Muscle layer of colon (tissue), 2 donors: ENCODE data around the gene TUFM.

Experiments
- H3K27ac ChIP-seq: one replicate; pipeline ENCODE4 v1.7.0; 2013; ENCODE audit warnings: low read depth, mild to moderate bottlenecking, low read length, moderate library complexity
- H3K27me3 ChIP-seq, 2 donors: one replicate each; pipeline ENCODE4 v1.7.0; 2013; ENCODE audit warnings: low read length in 2 of 2, mild to moderate bottlenecking in 2 of 2; ENCODE audit not compliant: insufficient read depth in 2 of 2, control insufficient read depth in 1 of 2
- H3K36me3 ChIP-seq: one replicate; pipeline ENCODE4 v1.7.0; 2013; ENCODE audit warnings: mild to moderate bottlenecking, low read length; ENCODE audit not compliant: insufficient read depth
- H3K4me1 ChIP-seq: one replicate; pipeline ENCODE4 v1.7.0; 2013; ENCODE audit warnings: mild to moderate bottlenecking, low read length; ENCODE audit not compliant: insufficient read depth
- H3K4me3 ChIP-seq, 2 donors: one replicate each; pipeline ENCODE4 v1.7.0; 2013; ENCODE audit warnings: low read length in 2 of 2, low read depth in 1 of 2, mild to moderate bottlenecking in 1 of 2, moderate library complexity in 1 of 2
- H3K9ac ChIP-seq: one replicate; pipeline ENCODE4 v1.7.0; 2013; ENCODE audit warnings: low read length
- H3K9me3 ChIP-seq: one replicate; pipeline ENCODE4 v1.7.0; 2013; ENCODE audit warnings: mild to moderate bottlenecking, low read length
- donor health status: abdominal sarcoma.
- donor health status: Adenocarcinoma of cecum.

Gene TUFM

GRCh38 chr16:28846933-28847273 is 755 bp upstream of the TUFM start:
- H3K36me3 ChIP-seq: peaks cover 28% of the 10 kb centered on the region
- peak overlapping the region; percentile 93 for H3K9ac ChIP-seq
- no peaks in the 10 kb centered on the region for H3K27me3 ChIP-seq
- H3K4me3 ChIP-seq: peak overlapping the region; percentile 75 to 89
- H3K9me3 ChIP-seq: no peaks in the 10 kb centered on the region
- H3K27ac ChIP-seq: peak overlapping the region; percentile 94
- peaks cover 19% of the 10 kb centered on the region for H3K4me1 ChIP-seq

DNA sequence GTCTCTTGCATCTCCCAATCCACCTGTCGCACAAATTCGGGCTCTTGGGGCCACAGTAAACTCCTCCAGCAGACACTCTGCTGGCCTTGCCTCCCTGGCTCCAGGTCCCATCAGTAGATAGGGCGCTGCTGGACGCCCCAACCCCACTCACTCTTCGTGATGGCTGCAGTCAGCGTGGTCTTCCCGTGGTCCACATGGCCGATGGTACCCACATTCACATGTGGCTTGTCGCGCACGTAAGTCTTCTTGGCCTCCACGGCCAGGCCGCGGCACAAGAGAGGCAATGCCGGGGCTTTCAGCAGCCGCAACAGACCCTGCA is 428 bp downstream of the TUFM start:
- Histone ChIP-seq H3K9me3 (no peaks in the 10 kb centered on the region), H3K4me3 (peak overlapping the region; percentile 75 to 89), H3K4me1 (peaks cover 19% of the 10 kb centered on the region), H3K27ac (peak overlapping the region; percentile 77), H3K27me3 (no peaks in the 10 kb centered on the region), H3K9ac (peak overlapping the region; percentile 82), H3K36me3 (peaks cover 29% of the 10 kb centered on the region)

GRCh38 chr16:28845293-28845692 is 855 bp downstream of the TUFM start:
- peak overlapping the region; percentile 82 for H3K9ac ChIP-seq
- H3K9me3 ChIP-seq: no peaks in the 10 kb centered on the region
- peak overlapping the region; percentile 75 to 89 for H3K4me3 ChIP-seq
- H3K27ac ChIP-seq: peak overlapping the region; percentile 77
- H3K27me3 ChIP-seq: no peaks in the 10 kb centered on the region
- peaks cover 19% of the 10 kb centered on the region for H3K4me1 ChIP-seq
- peaks cover 29% of the 10 kb centered on the region for H3K36me3 ChIP-seq

GRCh38 chr16:28844226-28844885 is 1.8 kb downstream of the TUFM start:
- Histone ChIP-seq H3K27ac (no peak overlapping the region), H3K9ac (no peak overlapping the region), H3K9me3 (no peaks in the 10 kb centered on the region), H3K36me3 (peaks cover 29% of the 10 kb centered on the region), H3K27me3 (no peaks in the 10 kb centered on the region), H3K4me3 (no peak overlapping the region), H3K4me1 (peaks cover 19% of the 10 kb centered on the region)

GRCh38 chr16:28843766-28844165 is 2.4 kb downstream of the TUFM start:
- H3K27ac ChIP-seq: no peak overlapping the region
- H3K9me3 ChIP-seq: no peaks in the 10 kb centered on the region
- H3K9ac ChIP-seq: no peak overlapping the region
- H3K36me3 ChIP-seq: peaks cover 29% of the 10 kb centered on the region
- no peaks in the 10 kb centered on the region for H3K27me3 ChIP-seq
- H3K4me3 ChIP-seq: no peak overlapping the region
- peaks cover 19% of the 10 kb centered on the region for H3K4me1 ChIP-seq

DNA sequence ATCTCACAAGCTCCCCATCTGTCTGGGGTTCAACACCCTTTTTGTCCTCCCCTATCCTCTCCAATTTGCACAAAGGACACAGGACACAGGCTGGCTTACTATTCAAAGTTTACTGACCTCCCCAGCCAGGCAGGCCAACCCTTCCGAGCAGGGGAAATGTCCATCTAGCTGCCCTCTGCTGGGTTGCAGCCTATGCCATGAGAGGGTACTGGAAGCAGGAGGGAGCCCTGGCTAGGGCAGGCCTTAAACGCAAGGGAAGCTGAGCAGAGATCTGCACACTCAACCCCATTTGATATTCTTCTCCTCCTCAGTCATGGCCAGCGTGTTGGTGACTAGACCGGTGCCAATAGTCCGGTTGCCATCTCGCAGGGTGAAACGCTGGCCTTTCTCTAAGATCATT is 3.5 kb downstream of the TUFM start:
- Histone ChIP-seq H3K36me3 (peaks cover 33% of the 10 kb centered on the region), H3K27me3 (no peaks in the 10 kb centered on the region), H3K9me3 (no peaks in the 10 kb centered on the region), H3K4me1 (peaks cover 19% of the 10 kb centered on the region), H3K4me3 (no peak overlapping the region), H3K27ac (no peak overlapping the region), H3K9ac (no peak overlapping the region)

DNA sequence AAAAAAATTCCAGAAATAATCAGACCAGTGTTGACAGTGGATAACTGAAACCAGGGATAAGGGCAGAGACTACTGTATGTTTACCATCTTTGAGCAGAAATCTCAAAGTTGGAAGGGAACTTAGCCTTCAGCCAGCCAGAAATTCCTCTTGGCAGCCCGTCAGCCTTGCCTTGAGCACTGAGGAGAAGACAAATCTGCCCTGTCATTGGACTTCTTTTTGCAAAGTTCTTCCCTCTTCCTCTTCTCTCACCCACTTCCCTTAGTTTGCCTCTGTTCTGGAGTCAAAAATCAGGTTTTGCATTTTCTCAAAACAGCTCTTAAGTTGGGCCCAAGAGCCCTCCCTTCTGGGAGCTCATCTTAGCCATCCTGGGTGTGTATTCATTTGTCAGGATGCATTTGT is 6.2 kb downstream of the TUFM start:
- H3K36me3 ChIP-seq: peaks cover 58% of the 10 kb centered on the region
- H3K9me3 ChIP-seq: no peaks in the 10 kb centered on the region
- no peak overlapping the region for H3K4me3 ChIP-seq
- H3K27ac ChIP-seq: no peak overlapping the region
- H3K27me3 ChIP-seq: no peaks in the 10 kb centered on the region
- peaks cover 3% of the 10 kb centered on the region for H3K4me1 ChIP-seq
- no peak overlapping the region for H3K9ac ChIP-seq

DNA sequence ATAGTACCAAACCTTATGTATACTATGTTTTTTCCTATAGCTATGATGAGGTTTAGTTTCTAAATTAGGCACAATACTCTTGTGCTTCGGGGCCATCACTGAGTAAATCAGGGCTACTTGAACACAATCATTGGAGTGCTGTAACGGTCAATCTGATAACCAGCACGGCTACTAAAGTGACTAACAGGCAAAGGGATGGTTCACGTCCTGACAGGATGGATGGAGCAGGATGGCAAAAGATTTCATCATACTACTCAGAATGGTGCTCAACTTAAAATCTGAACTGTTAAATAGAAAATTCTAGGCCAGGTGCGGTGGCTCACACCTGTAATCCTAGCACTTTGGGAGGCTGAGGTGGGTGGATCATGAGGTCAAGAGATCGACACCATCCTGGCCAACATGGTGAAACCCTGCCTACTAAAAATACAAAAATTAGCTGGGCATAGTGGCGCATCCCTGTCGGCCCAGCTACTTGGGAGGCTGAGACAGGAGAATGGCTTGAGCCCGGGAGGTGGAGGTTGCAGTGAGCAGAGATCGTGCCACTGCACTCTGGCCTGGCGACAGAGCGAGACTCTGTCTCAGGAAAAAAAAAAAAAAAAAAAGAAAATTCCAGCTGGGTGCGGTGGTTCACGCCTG is 7.0 kb downstream of the TUFM start:
- Histone ChIP-seq H3K4me1 (no peaks in the 10 kb centered on the region), H3K36me3 (peaks cover 60% of the 10 kb centered on the region), H3K27me3 (no peaks in the 10 kb centered on the region), H3K9ac (no peak overlapping the region), H3K9me3 (no peaks in the 10 kb centered on the region), H3K4me3 (no peak overlapping the region), H3K27ac (no peak overlapping the region)

DNA sequence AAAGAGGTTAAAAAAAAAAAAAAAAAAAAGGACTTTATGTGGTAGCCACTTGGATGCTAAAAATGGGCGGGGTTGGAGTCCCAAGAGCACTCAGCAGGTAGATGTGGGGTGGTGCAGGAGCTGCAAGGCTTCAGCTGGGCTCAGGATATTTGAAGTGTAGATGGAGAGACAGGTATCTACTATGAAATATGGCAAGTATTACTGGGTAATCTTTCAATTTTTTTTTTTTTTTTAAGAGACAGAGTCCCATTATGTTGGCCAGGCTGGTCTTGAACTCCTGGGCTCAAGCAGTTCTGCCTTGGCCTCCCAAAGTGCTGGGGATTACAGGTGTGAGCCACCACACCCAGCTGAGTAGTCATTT is 7.6 kb downstream of the TUFM start:
- Histone ChIP-seq H3K36me3 (peaks cover 60% of the 10 kb centered on the region), H3K27ac (no peak overlapping the region), H3K9ac (no peak overlapping the region), H3K4me3 (no peak overlapping the region), H3K4me1 (no peaks in the 10 kb centered on the region), H3K9me3 (no peaks in the 10 kb centered on the region), H3K27me3 (no peaks in the 10 kb centered on the region)

DNA sequence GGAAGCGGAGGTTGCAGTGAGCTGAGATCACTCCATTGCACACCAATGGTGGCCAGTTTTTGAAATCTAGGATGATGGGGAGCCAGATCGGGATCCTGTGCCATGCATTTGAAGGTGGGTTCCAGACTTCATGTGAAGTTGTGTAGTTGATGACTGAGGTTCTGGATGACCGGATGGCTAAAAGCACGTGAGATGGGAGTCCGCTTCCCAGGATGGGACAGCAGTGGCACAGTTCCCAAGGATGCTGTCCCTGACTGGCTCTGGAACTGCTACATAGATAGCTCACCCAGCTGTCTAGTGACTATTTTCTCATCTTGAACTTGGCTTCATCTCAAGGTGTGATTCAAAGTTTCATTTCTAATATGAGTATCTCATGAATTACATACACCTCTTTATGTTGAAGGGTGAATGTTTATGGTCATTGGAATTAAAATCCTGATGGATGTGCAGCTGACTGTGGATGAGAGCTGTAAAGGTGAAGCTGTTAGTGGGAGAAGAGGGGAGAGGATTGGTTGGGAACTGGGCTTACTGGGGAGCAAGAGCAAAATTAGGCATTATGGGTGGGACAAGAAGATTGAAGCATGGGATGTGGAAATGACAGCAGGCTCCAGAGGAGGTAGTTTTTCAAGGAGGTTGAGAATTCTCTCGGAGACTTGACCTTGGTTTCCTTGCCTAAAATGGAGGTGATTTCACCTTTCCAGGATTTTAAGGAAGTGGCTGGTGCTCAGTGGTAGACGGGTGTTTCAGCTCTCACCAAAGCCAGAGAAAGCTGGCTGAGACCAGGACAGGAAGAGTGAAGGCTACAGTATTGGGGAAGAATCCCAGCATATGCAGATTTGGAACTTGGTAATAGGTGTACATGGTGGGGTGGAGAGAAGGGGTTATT is 8.2 kb downstream of the TUFM start:
- Histone ChIP-seq H3K36me3 (peaks cover 60% of the 10 kb centered on the region), H3K9me3 (no peaks in the 10 kb centered on the region), H3K27me3 (no peaks in the 10 kb centered on the region), H3K4me1 (no peaks in the 10 kb centered on the region), H3K27ac (no peak overlapping the region), H3K9ac (no peak overlapping the region), H3K4me3 (no peak overlapping the region)

GRCh38 chr16:28836761-28837064 is 9.4 kb downstream of the TUFM start:
- H3K9ac ChIP-seq: no peak overlapping the region
- no peak overlapping the region for H3K4me3 ChIP-seq
- H3K36me3 ChIP-seq: peaks cover 61% of the 10 kb centered on the region
- no peaks in the 10 kb centered on the region for H3K9me3 ChIP-seq
- no peaks in the 10 kb centered on the region for H3K27me3 ChIP-seq
- H3K4me1 ChIP-seq: no peaks in the 10 kb centered on the region
- H3K27ac ChIP-seq: no peak overlapping the region
